ENCODE measurements around the gene HTT-AS. TPM values are rescaled to one million over a fixed set of nuclear protein-coding genes. Genes with fewer than 3 reads are reported as not detected.

Gene HTT-AS
- total RNA-seq, 2 experiments from 2014 or later: not detected

DNA sequence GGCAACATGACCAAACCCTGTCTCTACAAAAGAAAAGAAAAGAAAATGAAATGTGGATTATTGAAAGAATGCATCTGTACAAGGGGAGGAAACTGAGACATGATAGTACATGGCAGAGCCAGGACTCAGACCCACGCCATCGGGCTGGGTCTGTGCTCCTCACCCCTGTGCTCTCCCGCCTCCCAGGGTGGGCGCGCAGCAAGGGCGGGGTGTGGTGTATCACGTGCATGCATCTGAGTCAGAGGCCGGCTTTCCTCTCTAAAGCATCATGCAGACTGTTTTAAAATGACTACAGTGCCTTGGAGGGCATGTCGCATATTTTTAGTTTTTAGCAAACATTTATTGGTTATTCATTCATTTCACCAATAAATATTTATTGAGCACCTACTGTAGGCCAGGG lies 47.8 kb downstream of the HTT-AS start:
- Mint-ChIP-seq H3K27ac (no peak overlapping the region), H3K36me3 (ENCODE audit: low read depth) (no peaks in the 10 kb centered on the region), H3K4me1 (peaks cover 2% of the 10 kb centered on the region), H3K4me3 (no peak overlapping the region), H3K27me3 (peaks cover 3% of the 10 kb centered on the region), H3K9me3 (ENCODE audit: low read depth) (peaks cover 3% of the 10 kb centered on the region)
- CTCF ChIA-PET: interaction anchor here (1.1 kb wide), 1 partner anchor 12 kb away, joined by 3 read pairs; no protein-coding TSS in a partner anchor
- DNase-seq (no peak), ATAC-seq (no peak)
- POLR2A ChIA-PET: no interaction called here
- intact Hi-C loops (cut with DNase I, micrococcal nuclease): no loop called here

GRCh38 chr4:3025881-3026280 lies 48.5 kb downstream of the HTT-AS start:
- CTCF ChIA-PET: interaction anchor here (1.1 kb wide), 1 partner anchor 12 kb away, joined by 3 read pairs; no protein-coding TSS in a partner anchor
- no peak overlapping the region for H3K27ac Mint-ChIP-seq

DNA sequence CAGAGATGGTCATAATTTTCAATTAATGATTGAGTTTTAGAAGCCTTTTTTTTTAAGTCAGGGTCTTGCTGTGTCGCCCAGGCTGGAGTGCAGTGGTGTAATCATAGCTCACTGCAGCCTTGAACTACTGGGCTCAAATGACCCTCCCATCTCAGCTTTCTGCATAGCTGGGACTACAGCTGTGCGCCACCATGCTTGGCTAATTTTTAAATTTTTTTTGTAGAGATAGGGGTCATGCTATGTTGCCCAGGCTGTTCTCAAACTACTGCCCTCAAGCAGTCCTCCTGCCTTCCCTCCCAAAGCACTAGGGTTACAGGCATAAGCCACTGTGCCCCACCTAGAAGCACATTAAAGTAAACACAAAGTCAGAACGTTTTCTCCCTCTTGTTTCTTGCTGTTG lies 51.7 kb downstream of the HTT-AS start:
- Mint-ChIP-seq H3K27ac (no peak overlapping the region), H3K9me3 (ENCODE audit: low read depth) (peaks cover 3% of the 10 kb centered on the region), H3K27me3 (peaks cover 3% of the 10 kb centered on the region), H3K4me3 (no peak overlapping the region), H3K4me1 (peaks cover 8% of the 10 kb centered on the region), H3K36me3 (ENCODE audit: low read depth) (no peaks in the 10 kb centered on the region)
- ATAC-seq (no peak), DNase-seq (no peak)
- intact Hi-C loops (cut with DNase I, micrococcal nuclease): no loop called here
- POLR2A ChIA-PET: no interaction called here
- CTCF ChIA-PET: interaction anchor here (1.4 kb wide), 1 partner anchor 44 kb away, joined by 3 read pairs; no protein-coding TSS in a partner anchor

More at GRCh38 chr4:3025881-3026280, 48.5 kb downstream of the HTT-AS start:
- Mint-ChIP-seq H3K36me3 (ENCODE audit: low read depth) (no peaks in the 10 kb centered on the region), H3K9me3 (ENCODE audit: low read depth) (peaks cover 3% of the 10 kb centered on the region), H3K4me3 (no peak overlapping the region), H3K4me1 (peaks cover 8% of the 10 kb centered on the region), H3K27me3 (peaks cover 3% of the 10 kb centered on the region)
- intact Hi-C loops (cut with DNase I, micrococcal nuclease): no loop called here
- no peak for ATAC-seq
- POLR2A ChIA-PET: no interaction called here
- no peak for DNase-seq

GRCh38 chr4:3022112-3022511 lies 52.2 kb downstream of the HTT-AS start:
- POLR2A ChIA-PET: no interaction called here
- Mint-ChIP-seq H3K36me3 (ENCODE audit: low read depth) (no peaks in the 10 kb centered on the region), H3K4me1 (peaks cover 8% of the 10 kb centered on the region), H3K27me3 (peaks cover 3% of the 10 kb centered on the region), H3K4me3 (no peak overlapping the region), H3K27ac (no peak overlapping the region), H3K9me3 (ENCODE audit: low read depth) (peaks cover 3% of the 10 kb centered on the region)
- ATAC-seq (no peak), DNase-seq (no peak)
- intact Hi-C loops (cut with DNase I, micrococcal nuclease): no loop called here
- CTCF ChIA-PET: interaction anchor here (0.6 kb wide), 1 partner anchor 61 kb away, joined by 3 read pairs; no protein-coding TSS in a partner anchor

DNA sequence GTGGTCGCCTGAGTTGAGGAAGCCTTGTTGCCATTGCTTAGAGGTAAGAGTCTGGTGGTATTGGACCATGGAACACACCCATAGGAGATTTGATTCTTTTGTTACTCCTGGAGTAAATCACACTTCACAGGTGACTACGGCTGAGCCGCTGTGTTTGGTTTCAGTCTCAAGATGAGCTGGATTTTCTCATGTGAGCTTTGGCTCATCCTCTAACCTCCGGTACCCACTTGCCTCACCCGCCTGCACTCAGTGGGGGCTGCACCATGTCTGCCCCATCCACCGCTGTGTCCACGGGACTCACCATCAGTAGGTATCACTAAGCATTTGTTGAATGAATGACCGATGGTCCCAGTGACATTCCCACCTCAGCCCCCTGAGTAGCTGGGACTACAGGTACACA lies 52.7 kb downstream of the HTT-AS start:
- POLR2A ChIA-PET: no interaction called here
- H3K36me3 Mint-ChIP-seq (ENCODE audit: low read depth): no peaks in the 10 kb centered on the region
- no peak overlapping the region for H3K27ac Mint-ChIP-seq
- CTCF ChIA-PET: interaction anchor here (0.6 kb wide), 1 partner anchor 61 kb away, joined by 3 read pairs; no protein-coding TSS in a partner anchor
- H3K4me3 Mint-ChIP-seq: no peak overlapping the region
- ATAC-seq: peak; percentile 86
- peaks cover 8% of the 10 kb centered on the region for H3K4me1 Mint-ChIP-seq
- DNase-seq: peak; percentile 37
- H3K27me3 Mint-ChIP-seq: peaks cover 3% of the 10 kb centered on the region
- intact Hi-C loops (cut with DNase I, micrococcal nuclease): no loop called here
- peaks cover 3% of the 10 kb centered on the region for H3K9me3 Mint-ChIP-seq (ENCODE audit: low read depth)

DNA sequence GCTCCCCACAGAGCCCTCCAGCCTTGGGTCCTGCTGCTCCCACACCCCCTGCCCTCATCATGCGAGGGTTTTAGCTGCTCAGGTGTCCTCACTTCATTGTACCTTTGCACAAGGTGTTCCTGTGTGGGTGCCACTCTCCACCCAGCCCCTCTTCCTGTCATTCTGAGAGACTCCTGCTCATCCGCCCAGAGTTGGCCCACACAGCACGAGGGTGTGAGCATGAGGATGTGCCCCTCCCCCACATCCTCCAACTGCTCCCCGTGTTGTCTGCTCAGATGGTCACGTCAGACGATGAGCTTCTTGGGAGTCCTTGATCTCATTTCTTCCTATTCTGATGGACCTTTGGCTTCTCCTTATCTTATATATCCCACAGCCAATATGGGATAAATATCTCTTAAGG lies 53.2 kb downstream of the HTT-AS start:
- POLR2A ChIA-PET: no interaction called here
- Mint-ChIP-seq H3K9me3 (ENCODE audit: low read depth) (peaks cover 3% of the 10 kb centered on the region), H3K4me1 (peaks cover 8% of the 10 kb centered on the region), H3K27me3 (peaks cover 3% of the 10 kb centered on the region), H3K27ac (no peak overlapping the region), H3K4me3 (no peak overlapping the region), H3K36me3 (ENCODE audit: low read depth) (no peaks in the 10 kb centered on the region)
- intact Hi-C loops (cut with DNase I, micrococcal nuclease): no loop called here
- ATAC-seq (peak; percentile 32), DNase-seq (no peak)
- CTCF ChIA-PET: interaction anchor here (0.5 to 0.6 kb wide), 2 partner anchors 22 to 1882 kb away, joined by 3 to 4 read pairs; no protein-coding TSS in a partner anchor

DNA sequence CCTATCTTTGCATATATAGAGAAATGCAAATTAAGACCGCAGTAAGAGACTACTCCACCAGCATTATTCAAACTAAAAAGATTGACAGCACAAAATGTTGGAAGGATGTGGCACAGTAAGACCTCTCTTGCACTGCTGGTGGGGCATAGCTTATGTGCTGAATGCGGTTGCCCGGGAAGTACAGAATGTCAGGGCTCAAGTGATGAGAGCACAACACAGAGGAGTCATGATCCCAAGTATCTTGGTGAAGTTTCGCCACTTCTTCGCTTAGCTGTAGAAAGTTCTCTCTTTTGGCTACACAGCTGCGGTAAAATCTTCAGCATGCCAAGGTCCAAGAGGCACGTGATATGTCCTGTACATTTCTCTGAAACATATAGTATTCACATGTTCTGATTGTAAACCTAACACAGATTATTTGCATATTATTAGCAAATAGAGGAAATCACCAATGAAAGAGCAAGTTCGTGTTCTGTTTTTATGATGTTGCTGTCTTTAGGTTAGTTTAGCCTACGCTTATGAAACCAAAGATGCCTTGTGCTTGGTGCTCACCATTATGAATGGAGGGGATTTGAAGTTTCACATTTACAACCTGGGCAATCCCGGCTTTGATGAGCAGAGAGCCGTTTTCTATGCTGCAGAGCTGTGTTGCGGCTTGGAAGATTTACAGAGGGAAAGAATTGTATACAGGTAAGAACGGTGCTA lies 55.0 kb downstream of the HTT-AS start:
- POLR2A ChIA-PET: no interaction called here
- ATAC-seq: no peak

GRCh38 chr4:3017504-3017903 lies 56.8 kb downstream of the HTT-AS start:
- Mint-ChIP-seq H3K9me3 (ENCODE audit: low read depth) (no peaks in the 10 kb centered on the region), H3K36me3 (ENCODE audit: low read depth) (no peaks in the 10 kb centered on the region), H3K27me3 (peaks cover 3% of the 10 kb centered on the region), H3K27ac (no peak overlapping the region), H3K4me3 (no peak overlapping the region), H3K4me1 (peaks cover 18% of the 10 kb centered on the region)
- intact Hi-C loops (cut with DNase I, micrococcal nuclease): no loop called here
- CTCF ChIA-PET: interaction anchor here (0.5 to 1.6 kb wide), 3 partner anchors 39 to 88 kb away, joined by 3 to 5 read pairs (median 3); no protein-coding TSS in a partner anchor
- POLR2A ChIA-PET: no interaction called here
- ATAC-seq: no peak
- DNase-seq: no peak

More for the DNA sequence above, 55.0 kb downstream of the HTT-AS start:
- Mint-ChIP-seq H3K9me3 (ENCODE audit: low read depth) (peaks cover 3% of the 10 kb centered on the region), H3K4me1 (peaks cover 8% of the 10 kb centered on the region), H3K27me3 (peaks cover 3% of the 10 kb centered on the region), H3K4me3 (no peak overlapping the region), H3K36me3 (ENCODE audit: low read depth) (no peaks in the 10 kb centered on the region), H3K27ac (no peak overlapping the region)
- intact Hi-C loops (cut with DNase I, micrococcal nuclease): no loop called here
- no peak for DNase-seq
- CTCF ChIA-PET: no interaction called here

- no peak overlapping the region for H3K27ac Mint-ChIP-seq
- POLR2A ChIA-PET: no interaction called here
- H3K4me3 Mint-ChIP-seq: no peak overlapping the region
- intact Hi-C loops (cut with DNase I, micrococcal nuclease): no loop called here
- ATAC-seq: no peak
- H3K36me3 Mint-ChIP-seq (ENCODE audit: low read depth): no peaks in the 10 kb centered on the region
- CTCF ChIA-PET: interaction anchor here (1.0 to 1.6 kb wide), 2 partner anchors 39 to 46 kb away, joined by 3 to 5 read pairs; no protein-coding TSS in a partner anchor
- peaks cover 3% of the 10 kb centered on the region for H3K27me3 Mint-ChIP-seq
- H3K4me1 Mint-ChIP-seq: peaks cover 18% of the 10 kb centered on the region
- no peak for DNase-seq
- no peaks in the 10 kb centered on the region for H3K9me3 Mint-ChIP-seq (ENCODE audit: low read depth)
Observed at GRCh38 chr4:3016961-3017360, 57.4 kb downstream of the HTT-AS start.

DNA sequence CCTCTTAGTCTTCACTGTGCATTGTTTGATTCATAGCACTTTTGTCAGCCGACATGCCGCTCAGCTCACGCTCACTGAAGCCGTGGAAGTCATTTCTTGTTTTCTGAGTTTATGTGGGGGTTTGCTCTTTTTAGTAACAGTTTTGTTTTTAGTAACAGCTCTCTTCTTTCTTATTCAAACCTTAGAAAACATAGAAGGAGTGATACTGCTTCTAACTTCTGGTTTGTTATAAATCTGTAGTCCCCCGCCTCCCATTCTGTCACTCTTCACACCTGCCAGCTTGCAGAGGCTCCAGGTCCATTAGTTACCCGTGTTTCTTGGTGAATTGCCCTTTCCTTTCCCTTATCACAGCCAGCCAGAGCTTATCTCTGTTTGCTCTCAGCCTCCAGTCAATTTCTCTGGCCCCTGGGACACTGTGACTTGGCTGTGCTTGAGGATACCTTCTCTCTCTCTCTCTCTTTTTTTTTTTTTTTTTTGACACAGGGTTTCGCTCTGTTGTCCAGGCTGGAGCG lies 60.4 kb downstream of the HTT-AS start:
- peak; percentile 76 for DNase-seq
- ATAC-seq: peak; percentile 91
- peaks cover 3% of the 10 kb centered on the region for H3K27me3 Mint-ChIP-seq
- H3K27ac Mint-ChIP-seq: peak overlapping the region; percentile 51
- peaks cover 23% of the 10 kb centered on the region for H3K4me1 Mint-ChIP-seq
- H3K9me3 Mint-ChIP-seq (ENCODE audit: low read depth): no peaks in the 10 kb centered on the region
- H3K4me3 Mint-ChIP-seq: no peak overlapping the region
- intact Hi-C loops (cut with DNase I, micrococcal nuclease): no loop called here
- ChIA-PET CTCF (interaction anchor here (0.6 to 1.3 kb wide), 5 partner anchors 36 to 198 kb away, joined by 3 to 5 read pairs (median 4); partner anchors contain the start of gene GRK4), POLR2A (interaction anchor here (0.6 to 0.9 kb wide), 7 partner anchors 24 to 475 kb away, joined by 3 to 10 read pairs (median 4); partner anchors contain the start of genes GRK4 and NOP14)
- H3K36me3 Mint-ChIP-seq (ENCODE audit: low read depth): no peaks in the 10 kb centered on the region

All from activated CD4-positive, alpha-beta T cell treated with anti-CD3 and anti-CD28 coated beads for 36 hours (primary cell).